Smooth muscle cell (in vitro differentiated cells): Measurements from ENCODE around the gene RNF135. TPM values are rescaled to one million over a fixed set of nuclear protein-coding genes. Genes with fewer than 3 reads are reported as not detected.

Experiments used
- DNase-seq: peaks from one replicate; lab custom pipeline; 2025; ENCODE audit not compliant: unreplicated experiment; lab: John Stamatoyannopoulos, UW
- H2AFZ ChIP-seq: fragments of 200-600 bp; sonication (generic); 2 replicates; pipeline ENCODE4 v1.6.0; 2016; ENCODE audit warnings: antibody characterized with exemption, low read depth, mild to moderate bottlenecking
- H3F3A ChIP-seq: fragments of 200-600 bp; sonication (generic); 2 replicates; pipeline ENCODE4 v1.6.0; 2017; ENCODE audit warnings: antibody characterized with exemption, low read depth
- H3K27ac ChIP-seq: fragments of 200-600 bp; sonication (generic); 2 replicates; pipeline ENCODE4 v1.5.1; 2016; ENCODE audit warnings: low read depth, mild to moderate bottlenecking
- H3K27me3 ChIP-seq: fragments of 200-600 bp; sonication (generic); 2 replicates; pipeline ENCODE4 v1.6.1; 2016; ENCODE audit warnings: low read depth, mild to moderate bottlenecking
- H3K36me3 ChIP-seq: fragments of 200-600 bp; sonication (generic); 2 replicates; pipeline ENCODE4 v1.5.1; 2016; ENCODE audit warnings: low read depth
- H3K4me1 ChIP-seq: fragments of 200-600 bp; sonication (generic); 2 replicates; pipeline ENCODE4 v1.5.1; 2016; ENCODE audit warnings: low read depth
- H3K4me2 ChIP-seq: fragments of 200-600 bp; sonication (generic); 2 replicates; pipeline ENCODE4 v1.6.0; 2016; ENCODE audit warnings: mild to moderate bottlenecking
- H3K4me3 ChIP-seq: fragments of 200-600 bp; sonication (generic); 2 replicates; pipeline ENCODE4 v1.5.1; 2016; ENCODE audit warnings: mild to moderate bottlenecking
- H3K79me2 ChIP-seq: fragments of 200-600 bp; sonication (generic); 2 replicates; pipeline ENCODE4 v1.6.0; 2016; ENCODE audit warnings: low read depth, mild to moderate bottlenecking
- H3K9ac ChIP-seq: fragments of 200-600 bp; sonication (generic); 2 replicates; pipeline ENCODE4 v1.6.0; 2016; ENCODE audit warnings: low read depth
- H3K9me3 ChIP-seq: fragments of 200-600 bp; sonication (generic); replicated peaks from 2 replicates; pipeline ENCODE4 v1.5.1; 2016; ENCODE audit warnings: low read depth
- H4K20me1 ChIP-seq: fragments of 200-600 bp; sonication (generic); 2 replicates; pipeline ENCODE4 v1.6.0; 2016; ENCODE audit warnings: low read depth
- WGBS: methylation state at CpG from one replicate; pipeline ENCODE4 v1.1.7; 2016; ENCODE audit warnings: low lambda C conversion rate; 5-methylcytosine and 5-hydroxymethylcytosine counted together
- polyA plus RNA-seq: library from polyadenylated mRNA; unstranded; fragments of >200 nt; fragmentation: Nextera tagmentation; extraction: Ambion mirVana; gene quantifications from 2 replicates; pipeline ENCODE4 v1.2.1, GENCODE V29; 2016
- total RNA-seq: library from RNA; depleted of rRNA; stranded (reverse); fragments of >200 nt; gene quantifications from 2 replicates; pipeline ENCODE4 v1.2.3, GENCODE V29; 2014
- TF ChIP-seq, protein P1 (sequence below): fragments of 200-600 bp; sonication (generic); IDR thresholded peaks from 2 replicates; pipeline ENCODE4 v1.5.1; 2017; ENCODE audit warnings: borderline replicate concordance, mild to moderate bottlenecking, antibody characterized with exemption; ENCODE audit not compliant: insufficient read depth, poor library complexity, severe bottlenecking

RNF135 gene
- total and polyA plus RNA-seq, 2 experiments from 2014 or later, result 9.7 to 17.9 TPM

DNA sequence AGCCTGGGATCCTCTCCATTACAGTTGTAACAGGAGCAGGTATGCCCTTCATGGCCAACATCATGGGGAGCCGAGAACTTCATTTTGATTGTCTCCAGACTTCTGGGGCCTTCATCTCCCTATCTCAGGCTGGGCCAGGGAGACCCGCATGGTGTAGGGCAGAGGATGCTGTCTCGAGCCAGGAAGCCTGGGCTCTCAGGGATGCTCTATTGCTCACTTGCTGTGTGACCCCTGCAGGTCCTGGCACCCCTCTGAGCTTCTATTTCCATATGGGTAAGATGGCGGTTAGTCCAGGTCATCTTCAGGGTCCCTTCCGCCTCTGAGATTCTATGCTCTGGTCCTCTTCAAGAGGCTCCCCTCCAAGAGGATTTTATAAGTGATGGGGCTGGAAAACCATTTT lies 20.6 kb upstream of the RNF135 start:
- Histone ChIP-seq H3K4me1 (no peaks in the 10 kb centered on the region), H3K9ac (no peak overlapping the region), H3K27me3 (no peaks in the 10 kb centered on the region), H3K9me3 (no peaks in the 10 kb centered on the region), H3K36me3 (no peaks in the 10 kb centered on the region), H3K27ac (no peak overlapping the region), H2AFZ (no peak overlapping the region), H3F3A (no peaks in the 10 kb centered on the region), H3K4me3 (no peak overlapping the region), H3K79me2 (no peaks in the 10 kb centered on the region), H4K20me1 (no peaks in the 10 kb centered on the region), H3K4me2 (no peak overlapping the region)
- TF ChIP-seq, protein P1, sequence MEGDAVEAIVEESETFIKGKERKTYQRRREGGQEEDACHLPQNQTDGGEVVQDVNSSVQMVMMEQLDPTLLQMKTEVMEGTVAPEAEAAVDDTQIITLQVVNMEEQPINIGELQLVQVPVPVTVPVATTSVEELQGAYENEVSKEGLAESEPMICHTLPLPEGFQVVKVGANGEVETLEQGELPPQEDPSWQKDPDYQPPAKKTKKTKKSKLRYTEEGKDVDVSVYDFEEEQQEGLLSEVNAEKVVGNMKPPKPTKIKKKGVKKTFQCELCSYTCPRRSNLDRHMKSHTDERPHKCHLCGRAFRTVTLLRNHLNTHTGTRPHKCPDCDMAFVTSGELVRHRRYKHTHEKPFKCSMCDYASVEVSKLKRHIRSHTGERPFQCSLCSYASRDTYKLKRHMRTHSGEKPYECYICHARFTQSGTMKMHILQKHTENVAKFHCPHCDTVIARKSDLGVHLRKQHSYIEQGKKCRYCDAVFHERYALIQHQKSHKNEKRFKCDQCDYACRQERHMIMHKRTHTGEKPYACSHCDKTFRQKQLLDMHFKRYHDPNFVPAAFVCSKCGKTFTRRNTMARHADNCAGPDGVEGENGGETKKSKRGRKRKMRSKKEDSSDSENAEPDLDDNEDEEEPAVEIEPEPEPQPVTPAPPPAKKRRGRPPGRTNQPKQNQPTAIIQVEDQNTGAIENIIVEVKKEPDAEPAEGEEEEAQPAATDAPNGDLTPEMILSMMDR, result no peak
- 94% methylated on average over 5 of the region's 5 CpGs for WGBS
- DNase-seq, result no peak

DNA sequence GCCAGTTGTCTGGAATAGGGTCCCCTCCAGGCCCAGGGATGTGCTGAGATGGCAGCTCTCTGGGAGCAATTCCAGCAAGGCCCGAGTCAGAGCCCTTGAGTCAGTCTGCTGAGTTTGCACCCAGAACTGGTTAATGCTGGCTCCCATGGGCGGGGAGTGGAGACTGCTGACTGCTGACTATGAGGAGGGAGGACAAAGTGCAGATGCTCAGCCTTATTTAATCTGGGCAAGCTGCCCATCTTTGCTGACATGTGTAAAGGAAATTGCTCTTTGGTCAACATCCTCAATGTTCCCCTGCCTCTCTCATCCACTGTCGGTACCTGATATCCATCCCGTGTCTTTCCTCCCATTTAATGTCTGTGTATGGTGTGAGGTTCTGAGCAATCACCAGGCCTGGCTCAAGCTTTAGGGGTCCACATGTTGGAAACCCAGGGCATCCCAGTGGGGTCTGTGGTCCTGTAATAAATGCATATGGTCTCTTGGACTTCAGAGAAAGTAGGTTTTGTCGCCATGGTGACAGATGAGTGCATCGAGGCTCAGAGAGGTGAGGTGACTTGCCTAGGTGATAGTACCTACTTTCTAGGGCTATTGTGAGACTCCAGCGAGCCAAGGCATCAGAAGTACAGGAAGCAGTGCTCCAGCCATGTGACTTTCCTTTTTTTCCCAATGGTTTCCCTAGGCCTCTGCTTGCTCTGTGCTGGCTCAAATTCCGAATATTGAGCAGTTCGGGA lies 20.0 kb upstream of the RNF135 start:
- Histone ChIP-seq H3K79me2 (no peaks in the 10 kb centered on the region), H3K36me3 (no peaks in the 10 kb centered on the region), H3K4me2 (no peak overlapping the region), H3F3A (no peaks in the 10 kb centered on the region), H3K27ac (no peak overlapping the region), H2AFZ (no peak overlapping the region), H3K9ac (no peak overlapping the region), H3K27me3 (no peaks in the 10 kb centered on the region), H3K4me1 (no peaks in the 10 kb centered on the region), H3K4me3 (no peak overlapping the region), H4K20me1 (no peaks in the 10 kb centered on the region), H3K9me3 (no peaks in the 10 kb centered on the region)
- 89% methylated on average over 9 of the region's 9 CpGs for WGBS
- TF ChIP-seq, protein P1, result no peak
- DNase-seq, result no peak

DNA sequence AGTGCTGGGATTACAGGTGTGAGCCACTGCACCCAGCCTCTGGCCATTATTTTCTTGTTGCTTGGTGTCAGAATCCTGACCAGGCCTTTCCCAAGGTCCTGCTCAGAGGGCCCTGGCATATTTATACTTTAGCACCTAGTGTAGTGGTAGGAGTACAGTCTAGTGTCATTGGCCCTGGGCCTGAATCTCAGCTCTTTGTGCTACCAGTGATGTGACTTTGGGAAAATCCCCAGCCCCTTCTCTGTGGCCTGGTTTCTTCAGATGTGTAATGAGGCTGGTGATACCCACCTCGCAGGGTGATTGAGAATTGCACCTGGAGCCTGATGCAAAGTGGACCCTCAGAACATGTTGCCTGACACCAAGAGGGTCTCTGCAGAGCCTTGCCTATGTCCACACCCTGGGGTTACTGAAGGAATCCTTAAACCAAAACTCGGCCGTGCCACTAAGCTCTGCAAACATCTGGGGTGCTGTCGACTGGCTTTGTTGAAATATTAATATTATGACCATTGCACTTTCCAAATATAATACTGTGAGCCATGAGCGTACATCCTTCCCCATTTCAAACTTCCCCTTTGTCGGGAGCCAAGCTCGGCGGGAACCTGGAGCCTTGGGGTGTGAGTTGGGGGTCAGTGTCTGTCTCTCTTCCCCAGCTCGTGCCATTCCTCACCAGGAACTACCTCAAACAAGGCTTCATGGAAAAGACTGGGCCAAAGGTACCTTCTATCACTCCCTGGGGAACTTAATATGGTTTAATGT lies 18.0 kb upstream of the RNF135 start:
- Histone ChIP-seq H3K27me3 (no peaks in the 10 kb centered on the region), H3K27ac (no peak overlapping the region), H3F3A (no peaks in the 10 kb centered on the region), H3K36me3 (no peaks in the 10 kb centered on the region), H2AFZ (no peak overlapping the region), H3K4me3 (no peak overlapping the region), H4K20me1 (no peaks in the 10 kb centered on the region), H3K79me2 (no peaks in the 10 kb centered on the region), H3K9me3 (no peaks in the 10 kb centered on the region), H3K4me2 (no peak overlapping the region), H3K9ac (no peak overlapping the region), H3K4me1 (no peaks in the 10 kb centered on the region)
- TF ChIP-seq, protein P1, result no peak
- 94% methylated on average over 9 of the region's 9 CpGs for WGBS
- DNase-seq, result no peak
